Left renal cortex interstitium (tissue), 4 donors: ENCODE data around the gene OR52H1. TPM values are rescaled to one million over a fixed set of nuclear protein-coding genes. Genes with fewer than 3 reads are reported as not detected.
"Not testable (repeated sequence)": the region's sequence is repeated elsewhere in the genome, so short reads cannot be mapped to it uniquely, and the experiment has no call there.

Experiments used
- DNase-seq, 4 donors: peaks; one replicate each; pipeline ENCODE4 v3.0.0-alpha.2; 2013; ENCODE audit warnings: low read depth in 4 of 4, low spot score in 2 of 4, missing footprints in 1 of 4
- polyA plus RNA-seq, 4 donors: library from polyadenylated mRNA; unstranded; fragments of 120-200 nt; gene quantifications; one replicate each; pipeline ENCODE4 v1.2.1, GENCODE V29; 2013; ENCODE audit not compliant: insufficient read length in 4 of 4

The OR52H1 gene
- not detected for polyA plus RNA-seq

GRCh38 chr11:5548440-5548839 lies at the start of gene OR52H1:
OR52H1 (minus strand) TSS chr11:5548540; CDS start chr11:5545505, 3,035 bp downstream.
- DNase-seq = no peak

- no peak for DNase-seq
Observed at GRCh38 chr11:5597953-5598352, 49.6 kb upstream of the OR52H1 start.

- peak in 1 of 4 donors; percentile 32 for DNase-seq
Observed at GRCh38 chr11:5596607-5597201, 48.4 kb upstream of the OR52H1 start, which contains the start of gene TRIM6. TRIM6 (plus strand) TSS chr11:5596637; CDS start chr11:5596898, 261 bp downstream.

- no peak for DNase-seq
Observed at GRCh38 chr11:5593146-5593545, 44.8 kb upstream of the OR52H1 start.

- no peak for DNase-seq
Observed at GRCh38 chr11:5592615-5593014, 44.3 kb upstream of the OR52H1 start.

- DNase-seq = no peak
Observed at GRCh38 chr11:5591613-5592012, 43.3 kb upstream of the OR52H1 start.

GRCh38 chr11:5589906-5590305 lies 41.6 kb upstream of the OR52H1 start:
- not testable (repeated sequence) for DNase-seq

GRCh38 chr11:5584458-5584857 lies 36.1 kb upstream of the OR52H1 start:
- DNase-seq = not testable (repeated sequence)

GRCh38 chr11:5581014-5581413 lies 32.7 kb upstream of the OR52H1 start:
- no peak for DNase-seq

- no peak for DNase-seq
Observed at GRCh38 chr11:5580577-5580976, 32.2 kb upstream of the OR52H1 start, which contains the start of gene OR52B6. OR52B6 (plus strand) TSS chr11:5580877; CDS start chr11:5580877, 0 bp downstream.

GRCh38 chr11:5577101-5577500 lies 28.8 kb upstream of the OR52H1 start:
- no peak for DNase-seq

- no peak for DNase-seq
Observed at GRCh38 chr11:5575152-5575551, 26.8 kb upstream of the OR52H1 start.

GRCh38 chr11:5574654-5575053 lies 26.3 kb upstream of the OR52H1 start:
- DNase-seq = no peak

- DNase-seq = no peak
Observed at GRCh38 chr11:5564259-5565019, 16.1 kb upstream of the OR52H1 start.

- DNase-seq = no peak
Observed at GRCh38 chr11:5557751-5558150, 9.4 kb upstream of the OR52H1 start.

GRCh38 chr11:5556596-5557188 lies 8.4 kb upstream of the OR52H1 start:
- DNase-seq = no peak

- no peak for DNase-seq
Observed at GRCh38 chr11:5553343-5553742, 5.0 kb upstream of the OR52H1 start.

- DNase-seq = no peak
Observed at GRCh38 chr11:5550440-5551095, 2.2 kb upstream of the OR52H1 start.

GRCh38 chr11:5547982-5548381 lies 358 bp downstream of the OR52H1 start:
- no peak for DNase-seq

GRCh38 chr11:5546457-5546856 lies 1.9 kb downstream of the OR52H1 start:
- DNase-seq = no peak

- no peak for DNase-seq
Observed at GRCh38 chr11:5541427-5541826, 6.9 kb downstream of the OR52H1 start.
